Heart right ventricle (tissue), 16 donors: ENCODE data around the gene KLK8. TPM values are rescaled to one million over a fixed set of nuclear protein-coding genes. Genes with fewer than 3 reads are reported as not detected.
A peak's percentile ranks its signal among the peaks of the same experiment; 100 is the strongest.

ENCODE experiments used
- ATAC-seq, 8 donors: fragments of 200-7000 bp; cut with Tn5 transposase; one replicate each; pipeline ENCODE4 v1.9.1; 2020; ENCODE audit warnings: mild to moderate bottlenecking in 8 of 8, moderate library complexity in 8 of 8, moderate number of reproducible peaks in 1 of 8
- DNase-seq, 2 donors: peaks; one replicate each; pipeline ENCODE4 v3.0.0-alpha.2; 2020
- H3K27ac ChIP-seq, 10 donors: fragments of 200-600 bp; sonication (generic) in 2 of 10; one replicate each; pipeline versions ENCODE4 v1.5.0 to v1.8.0; 2020 to 2022; ENCODE audit warnings: mild to moderate bottlenecking in 3 of 10
- H3K27me3 ChIP-seq, 7 donors: fragments of 200-600 bp; one replicate each; pipeline ENCODE4 v1.8.0; 2021 to 2022; ENCODE audit warnings: mild to moderate bottlenecking in 2 of 7
- H3K36me3 ChIP-seq, 9 donors: fragments of 200-600 bp; sonication (generic) in 1 of 9; one replicate each; pipeline versions ENCODE4 v1.5.0 to v1.8.0; 2020 to 2022; ENCODE audit warnings: mild to moderate bottlenecking in 2 of 9
- H3K4me1 ChIP-seq, 9 donors: fragments of 200-600 bp; sonication (generic) in 1 of 9; one replicate each; pipeline versions ENCODE4 v1.5.0 to v1.8.0; 2020 to 2022; ENCODE audit warnings: mild to moderate bottlenecking in 4 of 9
- H3K4me3 ChIP-seq, 10 donors: fragments of 200-600 bp; sonication (generic) in 2 of 10; one replicate each; pipeline versions ENCODE4 v1.5.0 to v1.8.0; 2020 to 2022; ENCODE audit warnings: mild to moderate bottlenecking in 7 of 10, moderate library complexity in 2 of 10
- H3K9me3 ChIP-seq, 11 donors: fragments of 200-600 bp in 10 of 11; sonication (generic) in 2 of 11; one replicate each; pipeline versions ENCODE4 v1.5.0 to v1.8.0; 2013 to 2022; ENCODE audit warnings: mild to moderate bottlenecking in 2 of 11, control low read depth in 1 of 11, moderate library complexity in 1 of 11
- WGBS, 2 donors: extraction: QIAGEN DNeasy Blood & Tissue Kit; methylation state at CpG; one replicate each; pipeline ENCODE4 v1.1.7; 2013; ENCODE audit warnings: inconsistent platforms in 1 of 2; 5-methylcytosine and 5-hydroxymethylcytosine counted together
- intact Hi-C, 10 donors: fragments of 100-400 bp; cut with DNase I; formaldehyde crosslinking; loops; one replicate each; pipeline versions ENCODE4 v1.11.1 to v1.14.2; 2022
- polyA plus RNA-seq, 2 donors: library from polyadenylated mRNA; stranded (reverse); fragments of 200-250 nt; gene quantifications; one replicate each; pipeline ENCODE4 v1.2.3, GENCODE V29; 2013
- total RNA-seq, 10 donors: library from RNA; stranded (reverse); fragmentation: NEBNext Ultra II Directional in 3 of 10; extraction: Animal tissue kit (Norgen Biotek cat#: 25700) in 3 of 10; gene quantifications; one replicate each; pipeline versions ENCODE4 v1.2.1 to v1.2.4, GENCODE V29; 2021 to 2023
- TF ChIP-seq, protein P1 (sequence below), 9 donors: fragments of 200-600 bp; sonication (generic) in 2 of 9; IDR thresholded peaks; one replicate each; pipeline versions ENCODE4 v1.5.0 to v1.8.0; 2021 to 2022; ENCODE audit warnings: antibody characterized with exemption in 9 of 9, mild to moderate bottlenecking in 5 of 9, moderate library complexity in 1 of 9
- donor health status: Arrhythmogenic right ventricular cardiomyopathy.
- donor health status: ischemic (EF 13 %, LVEDD 7.1; RV severe dilation, severe dysfunction).
- donor health status: healthy with polysubstance abuse.
- donor health status: DM: no; HTN: yes; CAD: no.
- donor health status: DM: no; HTN: no; CAD: no.
- donor health status: ischemic (EF 25% LVEDD 6.9; RV normal size, moderate dysfunction).
- donor health status: ischemic (EF 25% LVEDD 5.7; RV mildly dilated, moderate dysfunction).
- donor health status: healthy.
- donor health status: DM: yes; HTN: yes; CAD: no.
- donor health status: Ischemic cardiomyopathy.
- donor health status: ischemic (EF 35%, LVEDD 5.7; RV mildly dilated, moderate dysfunction).
- donor health status: nonischemic (EF 11% LVEDD 7.7; RV severe dilation, severe dysfunction).
- donor health status: DM: yes; HTN: yes; CAD: no.
- donor health status: PGD.
- donor health status: ischemic (EF 29% LVEDD 5.4; RV normal size, mild dysfunction).
- donor health status: nonischemic (EF 23%, LVEDD 6.1; RV moderate dilation, normal function).

Gene KLK8
- total and polyA plus RNA-seq, 12 donors: not detected

DNA sequence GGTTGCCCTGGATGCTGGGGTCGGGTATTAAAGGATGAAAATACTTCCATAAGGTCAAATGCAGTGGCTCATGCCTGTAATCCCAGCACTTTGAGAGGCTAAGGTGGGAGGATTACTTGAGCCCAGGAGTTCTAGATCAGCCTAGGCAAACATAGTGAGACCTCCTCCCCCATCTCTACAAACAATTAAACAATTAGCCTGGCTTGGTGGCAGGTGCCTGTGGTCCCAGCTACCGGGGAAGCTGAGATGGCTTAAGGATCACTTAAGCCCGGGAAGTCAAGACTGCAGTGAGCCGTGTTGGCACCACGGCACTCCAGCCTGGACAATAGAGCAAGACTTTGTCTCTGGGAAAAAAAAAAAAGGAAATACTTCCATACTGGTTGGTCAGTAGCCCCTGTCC, 23.5 kb upstream of the KLK8 start:
- no peaks in the 10 kb centered on the region for H3K9me3 ChIP-seq
- intact Hi-C loops: loop anchor here in 7 of 10 donors (5.0 to 10.0 kb wide), 6 partner anchors 57 to 150 kb away; partner anchors contain the start of gene KLK14 (in 1 of the 7)
- peaks cover 0 to 19% (median 2%) of the 10 kb centered on the region in 9 donors for H3K4me1 ChIP-seq
- ATAC-seq: no peak
- DNase-seq: no peak
- no peaks in the 10 kb centered on the region for H3K36me3 ChIP-seq
- H3K27ac ChIP-seq: no peak overlapping the region
- WGBS, 2 donors: 55 to 57% methylated on average over 5 of the region's 5 CpGs
- no peak overlapping the region for H3K4me3 ChIP-seq
- TF ChIP-seq, protein P1, sequence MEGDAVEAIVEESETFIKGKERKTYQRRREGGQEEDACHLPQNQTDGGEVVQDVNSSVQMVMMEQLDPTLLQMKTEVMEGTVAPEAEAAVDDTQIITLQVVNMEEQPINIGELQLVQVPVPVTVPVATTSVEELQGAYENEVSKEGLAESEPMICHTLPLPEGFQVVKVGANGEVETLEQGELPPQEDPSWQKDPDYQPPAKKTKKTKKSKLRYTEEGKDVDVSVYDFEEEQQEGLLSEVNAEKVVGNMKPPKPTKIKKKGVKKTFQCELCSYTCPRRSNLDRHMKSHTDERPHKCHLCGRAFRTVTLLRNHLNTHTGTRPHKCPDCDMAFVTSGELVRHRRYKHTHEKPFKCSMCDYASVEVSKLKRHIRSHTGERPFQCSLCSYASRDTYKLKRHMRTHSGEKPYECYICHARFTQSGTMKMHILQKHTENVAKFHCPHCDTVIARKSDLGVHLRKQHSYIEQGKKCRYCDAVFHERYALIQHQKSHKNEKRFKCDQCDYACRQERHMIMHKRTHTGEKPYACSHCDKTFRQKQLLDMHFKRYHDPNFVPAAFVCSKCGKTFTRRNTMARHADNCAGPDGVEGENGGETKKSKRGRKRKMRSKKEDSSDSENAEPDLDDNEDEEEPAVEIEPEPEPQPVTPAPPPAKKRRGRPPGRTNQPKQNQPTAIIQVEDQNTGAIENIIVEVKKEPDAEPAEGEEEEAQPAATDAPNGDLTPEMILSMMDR (IDR thresholded peaks at IDR 0.05): no peak
- peaks cover 0 to 76% (median 49%) of the 10 kb centered on the region in 7 donors for H3K27me3 ChIP-seq

DNA sequence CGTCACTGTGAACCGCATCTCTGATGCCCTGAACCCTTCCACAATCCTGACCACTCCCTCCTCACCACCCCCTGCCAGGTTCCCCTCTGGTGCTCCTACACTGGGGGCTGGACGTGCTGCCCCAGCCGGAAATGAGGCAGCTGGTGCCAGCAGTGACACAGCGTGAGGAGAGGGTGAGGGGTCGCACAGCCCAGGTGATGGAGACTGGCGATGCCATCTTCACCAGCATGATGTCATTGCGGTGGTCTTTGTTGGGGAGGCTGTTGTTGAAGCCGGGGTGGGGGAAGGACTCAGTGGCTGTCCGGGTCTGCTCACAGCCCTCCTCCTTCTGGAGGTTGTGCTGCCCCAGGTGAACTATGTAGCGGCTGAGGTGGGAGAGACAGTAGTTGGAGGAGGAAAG, 22.5 kb upstream of the KLK8 start:
- ATAC-seq (no peak), DNase-seq (no peak)
- Histone ChIP-seq H3K9me3 (no peaks in the 10 kb centered on the region), H3K4me3 (no peak overlapping the region), H3K27me3 (peaks cover 6 to 78% (median 49%) of the 10 kb centered on the region in 7 donors), H3K36me3 (no peaks in the 10 kb centered on the region), H3K4me1 (peaks cover 0 to 29% (median 12%) of the 10 kb centered on the region in 9 donors), H3K27ac (no peak overlapping the region)
- WGBS, 2 donors: 64 to 70% methylated on average over 11 of the region's 11 CpGs
- TF ChIP-seq, protein P1 (IDR thresholded peaks at IDR 0.05): no peak
- intact Hi-C loops: loop anchor here in 7 of 10 donors (5.0 to 10.0 kb wide), 5 partner anchors 73 to 151 kb away; no protein-coding TSS in a partner anchor

DNA sequence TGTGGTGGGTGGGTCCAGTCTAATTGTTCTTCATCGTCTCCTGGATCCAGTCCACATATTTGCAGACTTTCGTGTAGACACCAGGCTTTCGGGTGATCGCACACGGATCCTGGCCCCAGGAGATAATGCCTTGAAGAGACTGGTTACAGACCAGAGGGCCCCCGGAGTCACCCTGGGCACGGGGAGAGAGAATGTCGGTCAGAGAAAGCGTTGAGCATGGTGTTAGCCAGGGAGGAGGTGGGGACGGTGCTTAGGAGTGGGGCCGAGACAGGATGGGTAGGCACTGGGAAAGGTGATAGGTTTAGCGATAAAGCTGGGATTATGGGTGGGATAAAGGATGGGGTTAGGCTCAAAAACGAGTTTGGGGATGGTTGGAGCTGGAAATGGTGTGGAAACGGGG, 21.1 kb upstream of the KLK8 start:
- ATAC-seq (no peak), DNase-seq (no peak)
- 61 to 65% methylated on average over 14 of the region's 14 CpGs for WGBS, 2 donors
- TF ChIP-seq, protein P1 (IDR thresholded peaks at IDR 0.05): no peak
- Histone ChIP-seq H3K4me3 (no peak overlapping the region), H3K27me3 (peaks cover 16 to 78% (median 59%) of the 10 kb centered on the region in 7 donors), H3K27ac (no peak overlapping the region), H3K36me3 (no peaks in the 10 kb centered on the region), H3K4me1 (peaks cover 0 to 37% (median 24%) of the 10 kb centered on the region in 9 donors), H3K9me3 (no peaks in the 10 kb centered on the region)
- intact Hi-C loops: loop anchor here in 7 of 10 donors (1.0 to 10.0 kb wide), 6 partner anchors 73 to 152 kb away; no protein-coding TSS in a partner anchor

DNA sequence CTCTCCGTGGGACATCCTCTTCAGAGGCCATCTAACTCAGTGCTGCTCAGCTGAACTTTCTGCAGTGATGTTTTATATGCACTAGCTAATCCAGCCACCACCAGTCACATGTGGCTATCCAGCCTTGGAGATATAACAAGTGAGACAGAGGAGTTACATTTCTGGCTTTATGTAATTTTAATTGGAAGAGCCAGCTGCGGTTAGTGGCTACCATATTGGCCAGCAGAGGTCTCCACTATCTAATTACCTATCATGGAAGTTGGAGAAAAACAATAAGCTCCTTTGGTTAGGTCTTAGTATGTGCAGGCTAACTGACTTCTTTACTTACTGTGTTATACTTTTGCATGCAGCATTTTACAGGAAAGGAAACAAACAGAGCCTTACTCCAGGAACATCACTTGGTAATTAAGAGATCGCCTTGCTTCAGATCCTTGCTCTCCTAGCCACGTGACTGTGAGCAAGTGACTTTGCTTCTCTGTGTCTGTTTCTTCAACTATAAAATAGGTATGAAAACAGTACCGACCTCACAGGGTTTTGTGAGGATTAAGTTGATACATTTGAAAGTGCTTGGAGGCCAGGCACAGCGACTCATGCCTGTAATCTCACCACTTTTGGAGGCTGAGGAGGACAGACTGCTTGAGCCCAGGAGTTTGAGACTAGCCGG, 19.7 kb upstream of the KLK8 start:
- H3K36me3 ChIP-seq: no peaks in the 10 kb centered on the region
- no peak overlapping the region for H3K4me3 ChIP-seq
- DNase-seq: peak in 1 of 2 donors; percentile 13
- H3K27me3 ChIP-seq: peaks cover 23 to 80% (median 67%) of the 10 kb centered on the region in 7 donors
- H3K9me3 ChIP-seq: no peaks in the 10 kb centered on the region
- TF ChIP-seq, protein P1 (IDR thresholded peaks at IDR 0.05): peak; percentile 44 to 80 (median 71)
- 36 to 37% methylated on average over 7 of the region's 7 CpGs for WGBS, 2 donors
- intact Hi-C loops: loop anchor here (1.0 to 10.0 kb wide), 8 partner anchors 74 to 154 kb away; no protein-coding TSS in a partner anchor
- peak in 7 of 8 donors; percentile 16 to 59 (median 46) for ATAC-seq
- H3K27ac ChIP-seq: peak overlapping the region in 1 of 10 donors; percentile 14
- H3K4me1 ChIP-seq: peaks cover 0 to 40% (median 32%) of the 10 kb centered on the region in 9 donors
